Dermis blood vessel endothelial cell (primary cell): ENCODE data around the gene ADAMTS16. TPM values are rescaled to one million over a fixed set of nuclear protein-coding genes. Genes with fewer than 3 reads are reported as not detected.

Experiments used
- DNase-seq: peaks from one replicate; pipeline ENCODE4 v3.0.0; 2010
- total RNA-seq: library from RNA; depleted of rRNA; stranded (reverse); fragments of >200 nt; gene quantifications from 2 replicates; pipeline ENCODE4 v1.2.3, GENCODE V29; 2014

ADAMTS16 gene
- total RNA-seq, 1 donor from 2014 or later, result not detected

DNA sequence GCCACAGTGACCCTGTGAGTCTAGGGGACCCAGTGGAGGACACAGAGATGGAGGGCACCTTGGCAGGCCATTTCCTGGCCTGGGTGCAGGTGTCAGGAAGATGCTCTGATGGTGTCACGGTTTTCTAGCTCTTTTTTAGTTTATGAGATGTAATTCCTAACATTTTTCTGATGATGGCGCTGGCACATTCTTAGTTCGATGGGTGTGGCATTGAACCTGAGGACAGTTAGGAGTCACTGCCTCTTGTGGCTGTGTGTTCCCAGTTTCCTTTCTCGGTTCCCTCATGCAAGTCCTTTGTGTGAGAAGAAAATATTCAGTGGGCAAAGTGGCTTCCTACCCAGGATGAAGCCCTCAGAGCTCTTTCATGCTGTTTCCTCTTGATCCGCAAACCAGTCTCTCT is 152.9 kb downstream of the ADAMTS16 start:
- no peak for DNase-seq

DNA sequence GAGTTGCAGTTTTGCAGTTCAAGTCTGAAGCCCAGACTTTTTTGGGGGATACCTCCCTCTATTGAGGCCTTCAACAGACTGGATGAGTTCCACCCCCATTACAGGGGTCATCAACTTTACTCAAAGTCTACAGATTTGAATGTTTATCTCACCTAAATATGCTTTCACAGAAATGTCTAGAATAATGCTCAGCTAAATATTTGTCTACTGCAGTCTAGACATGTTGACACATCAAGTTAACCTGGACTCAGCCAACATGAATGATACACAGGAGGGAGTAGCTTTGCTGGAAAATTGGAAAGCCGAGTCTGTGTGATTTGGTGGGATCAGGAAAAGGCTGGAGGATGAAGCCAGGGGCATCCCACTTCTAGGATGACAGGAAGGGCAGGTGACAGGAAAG is 154.3 kb downstream of the ADAMTS16 start:
- DNase-seq, result no peak

DNA sequence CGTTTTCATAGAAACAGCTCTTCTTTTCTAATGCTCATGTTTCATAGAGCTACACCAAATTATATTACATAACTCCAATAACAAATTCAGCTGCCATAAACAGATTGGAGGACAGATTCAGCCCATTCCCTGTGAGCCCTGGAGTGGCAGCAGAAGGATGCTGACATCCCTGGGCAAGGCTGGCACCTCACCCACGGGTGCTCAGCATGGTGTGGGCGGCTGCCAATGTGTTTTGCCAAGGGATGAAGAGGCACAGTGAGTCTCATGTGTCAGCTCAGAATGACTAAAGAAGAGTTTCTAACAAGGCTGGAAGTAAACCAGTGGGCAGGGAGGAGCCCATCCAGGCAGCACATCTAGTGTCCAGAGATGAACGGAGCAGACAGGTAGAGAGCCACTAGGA is 155.2 kb downstream of the ADAMTS16 start:
- no peak for DNase-seq

DNA sequence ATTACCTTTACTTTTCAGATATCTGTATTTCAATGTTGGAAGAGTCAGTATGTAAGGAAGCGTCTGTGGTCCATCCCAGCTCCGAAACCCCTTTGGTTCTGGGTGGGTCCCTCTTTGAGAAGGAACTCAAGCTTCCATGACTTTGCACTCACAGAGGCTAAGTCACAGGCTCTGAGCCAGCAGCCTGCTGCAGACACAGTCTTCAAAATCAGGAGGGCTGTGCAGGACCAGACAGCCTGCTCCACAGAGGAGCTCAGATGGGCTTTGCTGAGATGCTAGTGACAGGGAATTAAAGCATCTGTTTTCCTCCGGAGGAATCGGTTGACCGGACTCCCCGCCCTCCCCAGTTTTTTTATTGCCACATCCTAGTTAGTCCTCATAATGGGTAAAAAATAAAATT is 155.9 kb downstream of the ADAMTS16 start:
- no peak for DNase-seq

DNA sequence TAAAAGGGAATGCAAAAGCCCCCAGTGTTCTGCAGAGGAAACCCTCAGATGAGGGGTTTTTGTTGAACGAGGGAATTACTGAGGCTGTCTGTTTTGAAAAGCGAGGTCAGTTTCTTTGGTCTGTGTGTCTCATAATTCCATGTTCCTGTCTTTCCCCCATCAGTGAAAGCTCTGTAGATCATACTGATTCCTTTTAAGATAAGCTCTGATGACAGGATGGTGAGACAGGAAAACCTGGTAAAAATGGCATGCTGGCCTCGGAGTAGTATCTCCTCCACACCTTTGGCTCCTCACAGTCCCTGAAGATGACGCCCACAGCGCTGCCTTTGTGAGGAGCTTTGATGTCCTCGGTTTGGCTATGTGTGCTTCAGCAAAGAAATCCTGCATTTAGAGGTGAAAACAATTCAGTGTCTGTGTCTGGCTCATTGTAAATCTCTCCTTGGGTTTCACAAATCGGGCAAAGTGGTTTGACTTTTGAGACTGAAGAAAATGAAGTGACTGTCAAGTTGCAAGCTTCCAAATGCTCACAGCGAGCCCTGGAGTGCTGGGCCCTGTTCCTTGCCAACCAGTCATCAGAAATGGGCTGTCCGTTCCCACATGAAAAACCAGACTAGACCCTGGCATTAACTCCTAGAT is 157.4 kb downstream of the ADAMTS16 start:
- no peak for DNase-seq

DNA sequence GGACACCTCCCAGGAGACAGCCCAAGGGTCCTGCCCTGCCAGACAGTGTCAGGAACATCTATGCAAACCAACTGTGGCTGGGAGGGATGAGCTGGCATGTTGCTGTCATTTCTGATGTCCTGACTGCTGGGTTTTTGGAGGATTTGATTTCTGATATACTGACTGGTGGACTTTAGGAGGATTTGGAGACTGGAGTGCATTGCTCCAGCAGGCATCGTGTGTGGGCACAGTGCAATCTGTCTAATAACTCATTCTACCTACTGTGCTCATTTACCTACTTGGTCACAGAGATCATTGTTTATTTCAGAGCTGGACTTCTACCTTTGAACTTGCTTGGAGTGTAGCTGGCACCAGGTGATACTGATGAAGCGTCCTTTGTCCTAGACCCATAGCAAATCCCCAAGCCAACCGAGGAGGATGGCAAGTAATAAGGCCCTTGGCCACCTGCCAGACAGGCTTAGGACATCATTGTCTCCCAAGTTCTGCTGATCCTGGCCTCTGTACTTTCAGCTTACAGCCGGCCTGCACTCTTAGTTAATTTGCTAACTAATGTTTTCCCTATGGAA is 158.0 kb downstream of the ADAMTS16 start:
- no peak for DNase-seq

DNA sequence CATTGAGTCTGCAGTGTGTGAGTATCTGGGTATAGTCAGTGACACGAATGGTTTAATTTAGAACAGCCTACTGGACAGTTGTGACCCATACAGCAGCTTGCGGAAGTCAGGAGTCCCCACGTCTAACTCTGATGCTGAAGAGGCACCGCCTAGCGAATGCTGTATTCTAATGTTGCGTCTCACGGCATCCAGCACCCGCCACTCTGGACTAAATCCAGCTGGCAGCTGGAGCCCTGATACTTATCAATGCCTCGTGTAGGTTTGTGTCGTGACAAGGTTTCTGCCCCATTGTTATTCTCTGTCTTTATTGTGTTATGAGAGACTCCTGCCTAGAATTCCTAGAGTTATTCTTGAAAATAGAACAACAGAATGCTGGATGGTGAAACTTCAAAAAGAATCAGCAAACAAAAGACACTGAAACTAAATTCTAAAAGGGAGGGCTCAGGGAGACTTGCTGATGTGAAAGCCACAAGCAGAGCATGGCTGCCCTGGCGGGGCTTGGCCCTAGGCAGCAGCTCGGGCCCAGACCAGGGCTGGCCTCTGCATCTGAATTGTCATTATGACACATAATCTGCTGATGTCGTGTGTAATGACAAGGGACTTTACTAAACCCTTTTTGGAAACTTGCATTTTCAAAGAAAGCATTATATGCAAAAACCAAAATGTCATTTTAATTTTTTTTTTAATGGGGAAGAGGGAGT is 158.9 kb downstream of the ADAMTS16 start:
- DNase-seq, result no peak

DNA sequence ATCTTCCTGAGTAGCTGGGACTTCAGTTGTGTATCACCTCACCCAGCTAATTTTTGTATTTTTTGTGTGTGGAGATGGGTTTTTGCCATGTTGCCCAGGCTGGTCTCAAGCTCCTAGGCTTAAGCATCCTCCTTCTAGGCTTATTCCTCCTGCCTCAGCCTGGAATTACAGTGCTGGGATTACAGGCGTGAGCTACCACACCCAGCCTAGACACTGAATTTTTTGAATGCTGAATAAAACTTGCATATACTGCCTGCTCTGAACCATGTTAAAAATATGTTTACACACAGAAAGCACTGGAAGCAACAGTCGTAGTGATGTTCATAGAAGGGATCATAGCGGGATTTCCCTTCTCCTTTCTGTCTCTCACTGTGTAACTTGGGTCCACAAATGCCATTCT is 161.0 kb downstream of the ADAMTS16 start:
- DNase-seq, result no peak

DNA sequence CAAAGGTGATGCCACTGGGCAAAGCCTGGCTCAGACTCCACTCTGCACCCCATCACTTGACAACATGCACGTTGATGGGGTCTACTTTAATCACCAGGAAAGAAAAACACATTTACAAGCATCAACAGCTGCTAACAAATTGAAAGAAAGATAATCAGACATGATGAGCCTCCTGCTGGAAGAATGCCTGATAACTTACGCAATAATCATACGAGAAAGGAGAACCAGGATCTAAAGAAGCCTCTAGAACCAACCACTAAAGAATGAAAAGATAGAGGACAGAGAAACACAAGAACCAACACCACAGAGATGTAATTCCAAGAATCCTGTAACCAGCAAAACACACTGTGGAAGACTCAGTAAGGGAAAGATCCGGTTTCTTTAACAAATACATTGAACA is 162.1 kb downstream of the ADAMTS16 start:
- DNase-seq, result no peak

DNA sequence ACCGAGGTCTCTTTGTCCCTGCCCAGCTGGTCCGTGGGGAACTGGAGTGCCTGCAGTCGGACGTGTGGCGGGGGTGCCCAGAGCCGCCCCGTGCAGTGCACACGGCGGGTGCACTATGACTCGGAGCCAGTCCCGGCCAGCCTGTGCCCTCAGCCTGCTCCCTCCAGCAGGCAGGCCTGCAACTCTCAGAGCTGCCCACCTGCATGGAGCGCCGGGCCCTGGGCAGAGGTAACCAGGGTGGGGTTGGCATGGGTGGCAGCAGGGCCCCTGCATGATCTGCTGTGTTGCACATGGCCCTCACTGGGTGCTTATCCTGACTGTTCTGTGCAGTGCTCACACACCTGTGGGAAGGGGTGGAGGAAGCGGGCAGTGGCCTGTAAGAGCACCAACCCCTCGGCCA is 163.1 kb downstream of the ADAMTS16 start:
- no peak for DNase-seq

DNA sequence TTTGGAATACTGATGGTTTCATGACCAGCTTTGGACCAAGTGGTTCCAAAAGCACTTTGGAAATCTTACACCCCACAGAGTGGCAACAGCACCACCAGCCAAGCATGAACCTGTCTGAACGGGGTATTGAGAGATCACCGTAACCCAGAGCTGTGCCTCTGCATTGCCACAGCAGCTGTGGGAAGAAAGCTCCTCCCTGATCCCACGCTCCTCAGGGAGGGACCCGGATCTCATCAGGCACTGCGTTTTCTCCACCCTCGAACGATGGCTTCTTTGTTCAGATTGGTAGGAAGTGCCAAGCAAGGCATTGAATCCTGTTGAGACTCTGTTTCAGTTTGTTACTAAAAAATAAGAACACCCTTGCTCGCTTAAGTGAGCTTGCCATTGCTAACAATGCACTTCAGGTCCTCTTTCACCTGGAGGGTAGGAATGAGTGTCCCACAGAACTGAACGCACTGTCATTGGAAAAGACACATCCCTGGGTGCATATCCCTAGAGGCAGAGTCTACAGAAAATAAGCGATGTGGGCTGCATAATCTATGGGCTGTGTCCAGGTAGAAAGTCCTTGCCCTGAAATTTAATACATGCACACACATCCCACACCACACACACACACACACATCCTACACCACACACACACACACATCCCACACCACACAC is 164.4 kb downstream of the ADAMTS16 start:
- DNase-seq, result no peak

DNA sequence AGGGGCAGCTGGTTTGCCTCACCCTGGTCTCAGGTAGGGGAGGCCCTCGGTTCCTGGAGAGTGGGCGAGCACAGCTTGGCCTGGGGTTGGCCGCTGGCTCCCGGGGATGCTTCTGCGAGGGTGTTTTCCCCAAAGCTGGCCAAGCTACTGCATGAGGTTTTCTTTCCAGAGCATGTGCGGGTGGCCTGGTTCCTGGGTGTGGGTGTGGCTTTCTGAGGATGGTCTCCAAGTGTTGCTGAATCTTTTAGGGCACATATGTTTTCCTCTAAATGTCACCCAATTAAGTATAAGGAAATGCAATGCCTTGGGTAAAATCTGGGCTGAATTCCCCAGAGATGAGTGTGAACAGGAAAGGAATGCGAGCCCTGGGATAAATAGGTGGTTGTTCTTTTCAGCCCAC is 166.6 kb downstream of the ADAMTS16 start:
- no peak for DNase-seq

DNA sequence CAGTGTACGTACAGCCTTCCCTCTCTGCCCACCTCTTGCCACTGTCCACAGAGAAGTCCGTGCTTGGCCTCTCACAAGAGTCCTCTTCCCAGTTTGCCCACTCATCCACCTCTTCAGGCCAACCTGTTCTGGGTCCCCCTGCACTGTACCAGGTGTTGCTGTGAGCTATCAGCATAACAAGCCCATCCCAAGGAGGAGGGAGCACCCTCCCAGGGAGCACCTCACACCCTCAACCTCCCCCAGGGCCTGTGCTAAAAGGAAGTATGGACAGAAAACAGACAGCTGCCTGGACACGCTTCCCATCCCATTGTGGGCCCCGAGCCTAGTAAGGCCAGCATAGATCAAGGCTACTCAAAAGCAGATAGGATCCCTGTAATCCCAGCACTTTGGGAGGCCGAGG is 168.2 kb downstream of the ADAMTS16 start:
- DNase-seq, result no peak

DNA sequence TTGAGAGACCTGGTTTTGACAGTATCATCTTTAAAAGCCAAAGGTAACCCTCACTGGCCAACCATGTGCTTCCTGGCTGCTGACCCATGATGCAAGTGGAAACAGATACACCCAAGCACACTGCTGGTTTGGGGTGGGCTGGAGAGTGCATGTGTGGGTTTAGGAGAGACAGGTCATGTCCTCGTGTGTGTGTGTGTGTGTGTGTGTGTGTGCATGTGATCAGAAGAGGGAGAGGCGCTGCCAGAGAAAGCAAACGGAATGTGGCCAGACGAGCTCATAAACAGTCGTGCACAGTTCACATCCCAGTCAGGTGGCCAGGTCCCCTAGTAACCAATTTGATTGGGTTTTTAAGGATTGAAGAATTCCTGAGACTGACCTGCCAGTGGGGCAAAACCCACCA is 169.5 kb downstream of the ADAMTS16 start:
- DNase-seq, result no peak

DNA sequence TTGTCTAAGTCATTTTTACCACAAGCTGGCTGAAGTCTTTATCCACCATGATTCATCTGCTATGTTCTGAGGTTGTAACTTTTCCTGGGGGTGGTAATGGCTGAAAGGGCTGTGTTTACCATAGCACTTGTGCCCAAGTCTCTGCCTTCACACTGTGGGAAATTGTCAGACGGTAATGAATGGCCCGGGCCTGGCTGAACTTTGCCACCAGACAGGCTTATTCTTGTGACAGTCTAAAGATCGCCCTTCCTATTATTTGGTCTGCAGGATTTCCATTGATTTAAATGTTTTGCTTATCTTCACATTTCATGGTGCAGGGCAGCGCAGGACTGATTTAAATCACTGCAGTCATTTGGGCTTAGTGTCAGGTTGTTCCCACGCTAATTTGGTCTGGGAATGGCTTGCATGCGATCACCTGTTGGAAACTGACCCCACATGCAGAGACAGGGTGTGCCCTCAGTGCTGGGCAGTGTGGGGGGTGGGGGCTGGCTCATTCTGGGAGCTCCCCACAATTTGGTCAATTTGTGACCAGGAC is 173.0 kb downstream of the ADAMTS16 start:
- no peak for DNase-seq

DNA sequence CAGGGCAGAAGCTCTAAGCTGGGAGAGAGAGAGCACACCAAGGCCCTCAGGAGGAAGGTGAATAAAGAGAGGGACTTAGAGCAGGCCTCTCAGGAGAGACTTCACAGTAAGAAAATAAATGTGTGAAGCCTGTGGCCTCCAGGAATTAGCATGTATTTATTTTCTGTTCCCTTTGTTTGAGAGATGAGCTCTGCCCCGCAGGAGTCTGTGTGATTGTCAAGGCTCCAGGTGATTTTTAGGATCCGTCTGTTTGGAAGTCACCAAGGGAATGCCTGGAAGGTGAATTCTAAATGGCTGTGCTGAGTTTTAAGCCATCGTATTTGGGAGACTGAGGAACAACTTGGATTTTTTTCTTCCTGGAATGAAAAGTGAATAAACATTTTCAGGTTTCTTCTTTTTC is 174.0 kb downstream of the ADAMTS16 start:
- DNase-seq, result no peak

DNA sequence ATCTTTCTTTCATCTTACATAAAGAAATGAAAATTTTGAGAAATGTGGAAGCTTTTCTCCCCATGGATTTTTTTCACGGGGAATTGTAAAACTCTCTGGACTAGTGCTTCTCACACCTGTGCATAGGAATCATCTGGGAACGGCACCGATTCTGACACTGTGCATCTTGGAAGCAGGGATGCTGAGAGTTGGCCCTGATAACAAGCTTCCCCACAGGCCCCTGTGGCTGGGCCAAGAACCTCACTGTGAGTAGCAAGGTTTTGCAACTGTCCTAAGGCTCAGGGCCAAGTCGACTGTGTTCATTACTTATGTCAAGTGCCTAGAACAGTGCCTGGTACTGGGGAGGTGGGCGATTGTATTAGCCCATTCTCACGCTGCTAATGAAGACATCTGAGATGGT is 174.5 kb downstream of the ADAMTS16 start:
- no peak for DNase-seq

DNA sequence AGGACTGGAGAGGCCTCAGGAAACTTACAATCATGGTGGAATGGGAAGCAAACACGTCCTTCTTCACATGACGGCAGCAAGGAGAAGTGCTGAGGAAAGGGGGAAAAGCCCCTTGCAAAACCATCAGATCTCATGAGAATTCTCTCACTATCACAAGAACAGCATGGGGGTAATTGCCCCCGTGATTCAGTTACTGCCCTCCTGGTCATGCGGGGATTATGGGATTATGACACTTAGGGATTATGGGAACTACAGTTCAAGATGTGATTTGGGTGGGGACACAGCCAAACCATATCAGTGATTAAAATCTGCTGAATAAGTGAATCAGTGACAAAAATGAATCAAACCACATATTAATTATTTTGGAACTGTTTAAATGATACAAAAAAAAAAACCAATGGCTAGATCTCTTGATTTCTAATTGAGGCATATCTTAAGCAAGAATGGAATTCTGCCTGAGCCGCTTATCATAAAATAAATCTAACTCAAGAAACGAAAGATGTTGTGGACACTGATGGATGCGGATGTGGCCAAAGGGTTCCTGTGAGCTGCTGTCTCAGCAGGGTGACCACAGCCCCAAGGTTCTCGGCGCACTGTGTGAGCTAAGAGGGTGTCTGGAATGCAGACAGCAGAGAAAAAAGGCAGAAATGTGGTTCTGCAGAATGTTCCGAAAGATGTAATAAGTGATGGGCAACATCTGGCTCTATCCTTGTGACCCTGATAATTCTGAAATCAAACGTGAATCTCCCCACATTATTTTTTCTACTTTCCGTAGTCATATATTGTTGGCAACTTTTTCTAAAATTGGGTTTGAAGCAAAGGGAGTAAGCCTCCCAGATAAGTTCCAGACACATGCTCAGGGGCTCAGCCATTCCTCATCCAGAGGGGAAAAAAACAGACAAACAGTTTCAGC is 175.2 kb downstream of the ADAMTS16 start:
- DNase-seq, result no peak

DNA sequence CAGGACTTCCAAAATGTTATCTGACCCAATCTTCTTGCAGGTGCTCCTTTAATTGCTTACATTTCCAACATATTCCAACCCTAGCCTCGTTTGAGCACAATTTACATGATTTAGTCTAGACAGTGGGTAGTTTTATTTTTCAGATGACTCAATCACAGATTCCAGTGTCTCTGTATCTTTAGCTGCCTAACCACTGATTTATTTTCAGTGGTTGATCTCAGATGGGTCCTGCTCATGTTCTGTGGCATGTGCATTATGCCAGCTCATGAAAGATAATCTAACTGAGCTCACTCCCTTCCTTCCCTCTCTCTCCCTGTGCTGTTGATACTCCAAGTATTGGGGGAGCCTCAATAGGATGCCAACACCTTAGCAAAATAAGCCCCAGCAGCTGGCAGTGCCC is 176.2 kb downstream of the ADAMTS16 start:
- DNase-seq, result no peak

DNA sequence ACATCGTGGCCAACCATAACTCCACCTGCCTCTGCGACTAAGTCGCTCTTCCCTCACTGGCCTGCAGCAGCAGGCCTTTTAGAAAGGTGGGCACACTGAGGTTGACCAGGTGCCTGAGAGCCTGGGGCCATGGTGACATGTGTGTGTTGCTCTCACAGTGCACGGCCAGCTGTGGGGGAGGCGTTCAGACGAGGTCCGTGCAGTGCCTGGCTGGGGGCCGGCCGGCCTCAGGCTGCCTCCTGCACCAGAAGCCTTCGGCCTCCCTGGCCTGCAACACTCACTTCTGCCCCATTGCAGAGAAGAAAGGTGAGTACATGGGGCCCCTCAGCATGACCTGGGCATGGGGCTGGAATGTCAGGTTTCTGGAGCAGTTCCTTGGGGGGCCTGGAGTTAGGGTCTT is 177.8 kb downstream of the ADAMTS16 start:
- no peak for DNase-seq

DNA sequence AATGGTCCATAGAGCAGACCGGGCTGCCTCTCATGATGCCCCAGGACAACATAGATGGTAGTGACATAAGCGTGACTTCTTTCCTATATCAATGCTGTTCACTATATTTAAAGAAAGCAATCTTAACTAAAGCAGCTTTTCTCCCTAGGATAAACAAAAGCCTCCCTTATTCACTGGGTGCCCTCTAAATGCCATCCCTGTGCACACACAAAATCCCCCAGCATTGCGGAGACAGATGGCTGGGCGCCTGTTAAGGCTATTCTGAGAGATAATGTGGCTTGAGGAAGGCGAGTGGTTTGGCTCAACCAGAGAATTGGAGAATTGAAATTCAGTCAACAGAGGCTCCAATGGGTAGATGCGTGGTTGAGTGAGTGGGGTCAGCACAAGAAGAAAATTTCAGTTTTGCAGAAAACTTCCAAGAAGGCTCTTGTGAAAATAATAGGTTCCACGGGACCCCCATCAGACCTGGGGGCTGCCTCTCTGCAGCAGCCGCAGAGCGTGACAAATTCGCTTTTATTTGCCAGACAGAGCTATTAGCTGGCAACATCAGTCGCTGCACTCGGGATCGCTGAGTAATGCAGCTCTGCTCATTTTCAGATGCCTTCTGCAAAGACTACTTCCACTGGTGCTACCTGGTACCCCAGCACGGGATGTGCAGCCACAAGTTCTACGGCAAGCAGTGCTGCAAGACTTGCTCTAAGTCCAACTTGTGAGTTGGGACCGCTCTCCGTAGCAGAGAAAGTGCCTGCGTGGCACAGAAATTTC is 178.5 kb downstream of the ADAMTS16 start:
- no peak for DNase-seq
